Activated CD4-positive, alpha-beta memory T cell treated with anti-CD3 and anti-CD28 coated beads for 36 hours (primary cell): ENCODE results near the gene KAZALD1. TPM values are rescaled to one million over a fixed set of nuclear protein-coding genes. Genes with fewer than 3 reads are reported as not detected.

Experiments used
- CTCF ChIA-PET: fragments of 350-600 bp; sonication (Branson Sonifier 250); formaldehyde crosslinking; loops from one replicate; lab custom pipeline; 2021; ENCODE audit warnings: antibody characterized with exemption, inconsistent platforms; lab: Charles Lee
- POLR2A ChIA-PET: fragments of 350-600 bp; sonication (Branson Sonifier 250); formaldehyde crosslinking; loops from one replicate; lab custom pipeline; 2021; ENCODE audit warnings: antibody characterized with exemption; lab: Charles Lee
- DNase-seq: peaks from one replicate; pipeline ENCODE4 v3.0.0-alpha.2; 2020
- H3K27ac Mint-ChIP-seq: one replicate; pipeline ENCODE4 v1.8.0; 2021; ENCODE audit warnings: mixed read lengths
- H3K27me3 Mint-ChIP-seq: one replicate; pipeline ENCODE4 v1.8.0; 2021; ENCODE audit warnings: mixed read lengths
- H3K36me3 Mint-ChIP-seq: one replicate; pipeline ENCODE4 v1.8.0; 2021; ENCODE audit warnings: mixed read lengths
- H3K4me1 Mint-ChIP-seq: one replicate; pipeline ENCODE4 v1.8.0; 2021; ENCODE audit warnings: low read depth, mixed read lengths
- H3K4me3 Mint-ChIP-seq: one replicate; pipeline ENCODE4 v1.8.0; 2021; ENCODE audit warnings: mild to moderate bottlenecking, mixed read lengths
- H3K9me3 Mint-ChIP-seq: one replicate; pipeline ENCODE4 v1.8.0; 2021; ENCODE audit warnings: mixed read lengths
- intact Hi-C: fragments of 100-400 bp; cut with micrococcal nuclease; formaldehyde crosslinking; loops from one replicate; pipeline ENCODE4 v1.15.1; 2023
- total RNA-seq, 2 experiments: library from RNA; stranded (reverse); gene quantifications; one replicate each; pipeline ENCODE4 v1.2.3, GENCODE V29; 2021

KAZALD1 gene
- total RNA-seq, 2 experiments from 2014 or later: 0.58 to 1.3 TPM

DNA sequence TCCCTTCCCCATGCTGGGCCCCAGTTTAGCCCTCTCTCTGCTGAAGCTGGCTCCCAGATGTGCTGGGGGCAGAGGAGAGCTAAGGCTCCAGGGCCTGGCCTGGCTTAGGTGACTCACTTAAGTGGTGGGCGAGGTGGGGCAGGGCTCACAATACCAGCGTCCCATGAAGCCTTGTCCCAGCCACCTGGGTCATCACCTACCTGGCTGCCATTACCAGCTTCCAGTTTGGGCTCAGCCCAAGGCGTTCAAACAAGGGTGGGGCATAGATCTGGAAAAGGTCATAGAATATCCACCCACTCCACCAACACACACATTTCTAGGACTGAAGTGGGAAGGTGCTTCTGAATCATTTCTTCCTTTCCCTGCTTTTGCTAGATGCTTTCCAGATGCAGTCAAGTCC lies 8.3 kb downstream of the KAZALD1 start:
- H3K4me1 Mint-ChIP-seq: peaks cover 12% of the 10 kb centered on the region
- H3K9me3 Mint-ChIP-seq: no peaks in the 10 kb centered on the region
- intact Hi-C loops: no loop called here
- H3K4me3 Mint-ChIP-seq: no peak overlapping the region
- no peak overlapping the region for H3K27ac Mint-ChIP-seq
- no peaks in the 10 kb centered on the region for H3K36me3 Mint-ChIP-seq
- ChIA-PET POLR2A (no interaction called here), CTCF (interaction anchor here (1.1 to 16.0 kb wide), 5 partner anchors 11 to 71 kb away, joined by 3 to 559 read pairs (median 44); partner anchors contain the start of genes PDZD7 and SFXN3)
- no peak for DNase-seq
- peaks cover 38% of the 10 kb centered on the region for H3K27me3 Mint-ChIP-seq

DNA sequence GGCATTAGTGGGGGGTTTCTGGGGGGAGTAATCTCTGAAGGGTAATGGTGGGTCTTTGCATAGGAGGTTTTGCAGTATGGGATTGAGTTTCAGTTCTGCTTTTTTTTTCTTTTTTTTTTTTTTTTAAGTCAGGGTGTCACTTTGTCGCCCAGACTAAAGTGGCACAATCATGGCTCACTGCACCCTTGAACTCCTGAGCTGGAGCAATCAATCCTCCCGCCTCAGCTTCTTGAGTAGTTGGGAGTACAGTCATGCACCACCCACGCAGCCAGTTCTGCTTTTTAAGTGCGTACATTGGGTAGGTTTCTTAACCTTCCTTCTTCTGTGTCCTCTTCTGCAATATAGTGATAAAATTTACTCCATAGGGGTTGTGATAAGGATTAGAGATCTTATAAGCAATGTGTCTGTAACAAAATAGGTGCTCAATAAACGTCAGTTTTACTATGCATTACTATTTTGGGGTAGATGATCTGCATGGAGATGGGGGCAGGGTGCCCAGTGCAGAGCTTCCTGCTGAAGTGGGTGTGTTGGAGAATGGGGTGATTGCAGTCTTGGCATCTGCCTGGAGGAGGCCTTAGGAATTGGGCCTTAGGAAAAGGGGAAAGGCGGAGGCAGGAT lies 9.6 kb downstream of the KAZALD1 start:
- POLR2A ChIA-PET: no interaction called here
- H3K27ac Mint-ChIP-seq: no peak overlapping the region

DNA sequence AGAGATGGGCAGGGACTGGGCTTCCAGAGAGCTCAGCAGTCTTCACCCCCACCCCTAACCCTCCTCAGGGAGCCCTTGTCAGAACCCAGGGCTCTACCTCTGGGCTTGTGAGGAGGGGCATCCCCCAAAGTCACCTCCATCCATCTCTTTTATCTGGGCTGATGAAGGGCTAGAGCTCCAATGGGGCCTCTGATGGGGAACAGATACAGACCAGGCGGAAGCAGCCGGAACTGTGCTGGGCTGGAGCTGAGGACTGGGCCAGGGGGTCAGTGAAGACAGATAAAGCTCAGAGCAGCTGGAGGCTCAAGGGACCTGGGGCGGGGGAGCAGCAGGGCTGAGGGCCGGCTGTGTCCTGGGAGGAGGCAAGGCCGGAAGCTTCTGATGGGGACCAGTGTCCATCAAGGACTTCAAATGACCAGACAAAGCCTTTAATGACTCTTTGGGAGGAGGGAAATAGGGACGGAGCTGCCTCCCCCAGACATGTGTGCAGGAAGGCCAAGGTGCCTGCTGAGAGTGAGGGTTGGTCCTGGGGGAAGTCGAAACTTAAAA lies 10.2 kb downstream of the KAZALD1 start:
- CTCF ChIA-PET: interaction anchor here (1.1 to 16.0 kb wide), 8 partner anchors 9 to 82 kb away, joined by 3 to 559 read pairs (median 4); partner anchors contain the start of genes PDZD7 and SFXN3
- H3K27ac Mint-ChIP-seq: no peak overlapping the region
- H3K27me3 Mint-ChIP-seq: peaks cover 42% of the 10 kb centered on the region
- POLR2A ChIA-PET: no interaction called here
- no peak for DNase-seq
- no peaks in the 10 kb centered on the region for H3K9me3 Mint-ChIP-seq
- no peaks in the 10 kb centered on the region for H3K36me3 Mint-ChIP-seq
- H3K4me1 Mint-ChIP-seq: peaks cover 6% of the 10 kb centered on the region
- no peak overlapping the region for H3K4me3 Mint-ChIP-seq
- intact Hi-C loops: no loop called here

More for the DNA sequence above, 9.6 kb downstream of the KAZALD1 start:
- Mint-ChIP-seq H3K4me3 (no peak overlapping the region), H3K36me3 (no peaks in the 10 kb centered on the region), H3K27me3 (peaks cover 41% of the 10 kb centered on the region), H3K9me3 (no peaks in the 10 kb centered on the region), H3K4me1 (peaks cover 9% of the 10 kb centered on the region)
- peak; percentile 45 for DNase-seq
- intact Hi-C loops: no loop called here
- CTCF ChIA-PET: interaction anchor here (1.1 to 16.0 kb wide), 8 partner anchors 8 to 81 kb away, joined by 3 to 559 read pairs (median 4); partner anchors contain the start of genes PDZD7 and SFXN3

DNA sequence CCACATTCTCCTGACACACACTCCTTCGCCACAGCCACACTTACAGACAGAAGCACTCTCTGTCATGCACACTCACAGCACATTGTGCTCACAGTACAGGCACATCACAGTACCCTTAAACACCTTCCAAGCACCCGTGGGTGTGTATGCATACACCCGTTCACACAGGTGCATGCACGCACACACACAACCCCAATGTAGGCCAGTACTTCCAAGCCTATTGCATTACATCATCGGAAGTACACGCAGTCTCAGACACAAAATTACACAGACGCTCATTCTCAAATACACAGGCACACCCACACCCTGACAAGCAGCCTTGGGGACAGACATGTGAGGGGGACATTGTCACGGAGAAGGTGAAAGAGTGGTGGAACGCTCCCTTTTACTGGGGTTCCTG lies 11.1 kb downstream of the KAZALD1 start:
- Mint-ChIP-seq H3K36me3 (no peaks in the 10 kb centered on the region), H3K27ac (no peak overlapping the region), H3K9me3 (no peaks in the 10 kb centered on the region), H3K4me1 (peaks cover 6% of the 10 kb centered on the region), H3K4me3 (no peak overlapping the region), H3K27me3 (peaks cover 35% of the 10 kb centered on the region)
- ChIA-PET POLR2A (no interaction called here), CTCF (interaction anchor here (1.4 kb wide), 1 partner anchor 31 kb away, joined by 4 read pairs; no protein-coding TSS in a partner anchor)
- intact Hi-C loops: no loop called here
- no peak for DNase-seq

DNA sequence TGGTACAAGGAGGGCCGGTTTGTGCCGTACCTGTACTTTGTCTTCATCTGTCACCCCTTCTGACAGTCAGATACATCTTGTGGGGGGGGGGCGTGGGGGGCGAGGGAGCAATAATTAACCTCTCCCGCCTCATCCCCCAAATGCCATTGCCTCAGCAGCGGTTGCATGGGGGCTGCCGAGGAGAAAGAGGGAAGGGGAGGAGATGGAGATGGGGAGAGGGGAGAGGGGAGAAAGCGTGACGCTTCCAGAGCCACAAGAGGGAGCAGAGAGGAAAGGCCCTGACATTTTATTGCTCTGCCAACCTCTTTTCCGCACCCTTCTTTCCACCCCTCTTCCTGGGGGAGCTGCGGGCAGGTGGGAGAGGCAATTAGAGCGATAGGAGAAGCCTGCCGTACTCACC lies 11.8 kb downstream of the KAZALD1 start:
- CTCF ChIA-PET: interaction anchor here (0.7 to 2.9 kb wide), 5 partner anchors 10 to 68 kb away, joined by 3 to 12 read pairs (median 4); no protein-coding TSS in a partner anchor
- no peak overlapping the region for H3K27ac Mint-ChIP-seq
- peaks cover 6% of the 10 kb centered on the region for H3K4me1 Mint-ChIP-seq

DNA sequence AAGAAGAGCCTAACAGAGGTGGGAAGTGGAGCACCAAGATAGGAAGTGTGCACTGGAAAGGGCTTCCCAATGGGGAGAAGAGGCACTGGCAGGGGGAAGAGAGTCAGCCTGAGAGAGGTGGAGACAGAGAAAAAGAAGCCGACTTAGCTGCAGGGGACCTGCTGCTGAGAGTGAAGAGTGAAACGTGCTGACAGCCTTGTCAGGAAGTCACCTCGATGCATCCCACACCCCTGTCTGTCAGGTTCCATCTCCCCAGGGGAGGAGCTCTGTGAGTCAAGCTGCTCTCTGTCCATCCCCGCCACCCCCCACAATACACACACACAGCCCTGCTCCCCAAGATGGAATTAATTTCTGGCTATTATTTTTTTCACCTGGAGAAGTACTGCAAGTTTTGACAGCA lies 14.0 kb downstream of the KAZALD1 start:
- intact Hi-C loops: no loop called here
- peaks cover 6% of the 10 kb centered on the region for H3K4me1 Mint-ChIP-seq
- peaks cover 47% of the 10 kb centered on the region for H3K27me3 Mint-ChIP-seq
- POLR2A ChIA-PET: no interaction called here
- H3K9me3 Mint-ChIP-seq: no peaks in the 10 kb centered on the region
- CTCF ChIA-PET: interaction anchor here (1.0 to 2.9 kb wide), 7 partner anchors 15 to 66 kb away, joined by 3 to 12 read pairs (median 5); no protein-coding TSS in a partner anchor
- no peak for DNase-seq
- no peak overlapping the region for H3K4me3 Mint-ChIP-seq
- H3K27ac Mint-ChIP-seq: no peak overlapping the region
- no peaks in the 10 kb centered on the region for H3K36me3 Mint-ChIP-seq

More for the DNA sequence above, 11.8 kb downstream of the KAZALD1 start:
- DNase-seq: no peak
- H3K36me3 Mint-ChIP-seq: no peaks in the 10 kb centered on the region
- POLR2A ChIA-PET: no interaction called here
- intact Hi-C loops: no loop called here
- H3K4me3 Mint-ChIP-seq: no peak overlapping the region
- H3K9me3 Mint-ChIP-seq: no peaks in the 10 kb centered on the region
- peaks cover 40% of the 10 kb centered on the region for H3K27me3 Mint-ChIP-seq

DNA sequence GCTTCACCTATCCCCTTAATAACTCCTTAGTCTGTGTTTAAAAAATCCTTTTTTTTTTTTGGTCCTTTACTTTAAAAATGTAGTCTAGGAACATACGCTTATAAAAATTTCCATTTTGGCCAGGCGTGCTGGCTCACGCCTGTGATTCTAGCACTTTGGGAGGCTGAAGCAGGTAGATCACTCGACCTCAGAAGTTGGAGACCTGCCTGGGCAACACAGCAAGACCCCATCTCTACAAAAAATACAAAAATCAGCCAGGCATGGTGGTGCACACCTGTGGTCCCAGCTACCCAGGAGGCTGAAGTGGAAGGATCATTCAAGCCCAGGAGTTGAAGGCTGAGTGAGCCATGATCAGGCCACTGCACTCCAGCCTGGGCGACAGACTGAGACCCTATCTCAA lies 14.8 kb downstream of the KAZALD1 start:
- H3K27me3 Mint-ChIP-seq: peaks cover 53% of the 10 kb centered on the region
- intact Hi-C loops: no loop called here
- ChIA-PET CTCF (interaction anchor here (1.0 to 1.2 kb wide), 4 partner anchors 16 to 35 kb away, joined by 3 to 5 read pairs (median 4); no protein-coding TSS in a partner anchor), POLR2A (no interaction called here)
- H3K9me3 Mint-ChIP-seq: no peaks in the 10 kb centered on the region
- H3K4me3 Mint-ChIP-seq: no peak overlapping the region
- H3K4me1 Mint-ChIP-seq: peaks cover 3% of the 10 kb centered on the region
- H3K27ac Mint-ChIP-seq: no peak overlapping the region
- no peaks in the 10 kb centered on the region for H3K36me3 Mint-ChIP-seq
- no peak for DNase-seq

DNA sequence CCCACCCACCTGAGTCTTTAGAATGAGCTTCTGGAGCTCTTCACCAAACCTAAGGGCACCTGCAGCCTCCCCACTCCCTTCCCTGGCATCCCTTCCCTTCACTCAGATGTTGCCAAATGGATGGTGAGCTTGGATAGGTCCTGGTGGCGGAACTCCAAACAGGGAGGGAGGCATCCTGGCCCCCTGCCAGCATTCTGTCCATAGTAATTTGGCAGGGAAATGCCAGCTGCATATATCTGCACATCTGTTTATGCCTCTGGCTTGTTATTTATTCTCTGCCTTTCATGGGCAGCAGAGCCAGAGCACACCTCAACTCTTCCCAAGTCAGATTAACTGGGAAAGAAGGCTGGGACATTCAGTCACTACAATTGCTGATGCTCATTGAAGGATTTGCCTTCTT lies 18.1 kb downstream of the KAZALD1 start:
- no peak for DNase-seq
- Mint-ChIP-seq H3K4me3 (no peak overlapping the region), H3K4me1 (peaks cover 2% of the 10 kb centered on the region), H3K27ac (no peak overlapping the region), H3K27me3 (peaks cover 48% of the 10 kb centered on the region), H3K36me3 (no peaks in the 10 kb centered on the region), H3K9me3 (no peaks in the 10 kb centered on the region)
- ChIA-PET POLR2A (no interaction called here), CTCF (interaction anchor here (0.7 to 1.6 kb wide), 5 partner anchors 17 to 82 kb away, joined by 3 to 7 read pairs (median 3); no protein-coding TSS in a partner anchor)
- intact Hi-C loops: no loop called here

DNA sequence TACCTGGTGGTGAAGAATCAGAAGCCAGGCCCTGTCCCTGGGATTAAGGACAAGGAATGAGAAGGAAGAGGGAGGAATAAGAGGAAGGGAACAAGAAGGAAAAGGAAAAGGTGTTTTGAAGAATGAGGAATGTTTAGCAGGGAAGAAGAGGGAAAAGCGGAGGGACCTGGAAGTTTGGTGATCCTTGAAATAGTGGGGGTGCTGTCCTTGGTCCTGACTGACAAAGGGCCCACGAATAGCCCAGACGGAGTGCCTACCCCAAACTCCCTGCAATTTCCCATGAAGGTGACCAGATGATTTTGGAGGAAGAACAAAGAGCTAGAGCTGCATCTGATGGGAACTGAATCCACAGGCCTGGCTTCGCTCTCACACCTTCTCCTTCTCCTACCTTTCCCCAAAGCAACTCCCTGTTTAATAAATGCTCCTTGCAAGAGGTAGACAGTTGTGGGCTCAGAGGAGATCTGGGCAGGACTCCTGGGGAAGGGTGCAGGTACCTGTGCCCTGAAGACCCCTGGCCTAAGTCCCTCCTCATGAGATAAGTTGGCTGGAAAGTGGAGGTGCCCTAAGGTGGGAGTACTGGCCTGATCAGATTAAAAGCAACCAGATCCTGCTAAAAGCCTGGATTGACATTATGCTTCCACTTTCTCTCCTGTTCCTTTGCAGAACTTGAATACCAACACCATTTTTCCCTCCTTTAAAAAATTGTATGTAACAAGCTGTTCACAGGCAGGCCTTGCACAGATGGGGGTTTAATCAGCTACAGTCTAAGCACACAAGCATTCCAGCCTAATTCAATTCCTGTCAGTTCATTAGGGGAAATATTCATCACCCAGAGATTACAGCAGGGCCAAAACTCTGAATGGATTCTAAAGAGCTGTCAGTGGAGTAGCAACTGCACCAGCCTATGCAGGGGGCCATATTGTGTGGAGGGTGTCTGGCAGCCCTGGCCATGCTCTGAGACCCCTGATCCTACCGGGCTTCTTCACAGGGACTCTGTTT lies 19.4 kb downstream of the KAZALD1 start:
- H3K9me3 Mint-ChIP-seq: no peaks in the 10 kb centered on the region
- H3K27me3 Mint-ChIP-seq: peaks cover 44% of the 10 kb centered on the region
- H3K36me3 Mint-ChIP-seq: no peaks in the 10 kb centered on the region
- DNase-seq: no peak
- no peak overlapping the region for H3K4me3 Mint-ChIP-seq
- intact Hi-C loops: no loop called here
- CTCF ChIA-PET: interaction anchor here (1.1 to 1.2 kb wide), 2 partner anchors 19 to 61 kb away, joined by 3 to 4 read pairs; no protein-coding TSS in a partner anchor
- no peak overlapping the region for H3K27ac Mint-ChIP-seq
- POLR2A ChIA-PET: no interaction called here
- H3K4me1 Mint-ChIP-seq: no peaks in the 10 kb centered on the region

DNA sequence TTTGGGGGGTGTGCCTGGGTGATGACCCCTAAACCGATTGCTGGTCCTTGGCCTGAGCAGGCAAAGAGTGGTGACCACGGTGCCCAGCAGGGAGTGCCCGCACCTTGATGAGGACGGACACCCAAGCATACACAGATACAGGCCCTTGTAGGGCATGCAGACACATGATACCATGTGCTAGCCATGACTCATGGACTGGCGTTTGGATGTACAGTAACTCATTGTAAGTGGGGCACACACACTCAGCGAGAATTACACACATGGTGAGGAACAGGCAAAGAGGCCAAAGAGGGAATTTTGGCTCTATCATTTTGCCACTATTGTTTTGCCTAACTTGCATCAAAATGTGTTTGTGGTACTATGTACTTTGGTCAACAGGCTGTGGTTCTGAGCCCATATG lies 24.1 kb downstream of the KAZALD1 start:
- H3K4me1 Mint-ChIP-seq: no peaks in the 10 kb centered on the region
- H3K4me3 Mint-ChIP-seq: no peak overlapping the region
- no peaks in the 10 kb centered on the region for H3K9me3 Mint-ChIP-seq
- CTCF ChIA-PET: interaction anchor here (0.6 to 5.6 kb wide), 3 partner anchors 11 to 590 kb away, joined by 3 to 36 read pairs (median 6); no protein-coding TSS in a partner anchor
- H3K36me3 Mint-ChIP-seq: no peaks in the 10 kb centered on the region
- no peak for DNase-seq
- POLR2A ChIA-PET: no interaction called here
- H3K27me3 Mint-ChIP-seq: peaks cover 53% of the 10 kb centered on the region
- no peak overlapping the region for H3K27ac Mint-ChIP-seq
- intact Hi-C loops: no loop called here

DNA sequence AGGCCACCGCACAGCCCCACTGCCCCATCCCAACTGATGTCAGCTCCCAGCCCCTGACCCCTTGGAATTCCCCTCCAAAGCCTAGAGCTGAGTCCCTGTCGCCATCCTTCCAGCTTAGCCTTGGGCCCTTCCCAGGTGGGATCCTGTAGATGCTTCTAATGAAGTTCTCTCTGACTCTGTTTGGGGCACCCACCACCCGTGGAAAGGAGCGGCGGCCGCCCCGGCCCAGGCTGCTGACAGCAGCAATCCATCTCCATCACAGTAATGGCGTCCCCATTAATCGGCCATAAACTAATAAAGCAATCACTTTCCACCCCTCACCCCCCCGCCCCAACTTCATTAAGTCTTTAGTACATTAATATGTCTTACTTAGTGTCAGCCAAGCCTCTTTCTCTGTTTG lies 25.6 kb downstream of the KAZALD1 start:
- Mint-ChIP-seq H3K27ac (no peak overlapping the region), H3K4me1 (no peaks in the 10 kb centered on the region), H3K4me3 (no peak overlapping the region), H3K9me3 (no peaks in the 10 kb centered on the region), H3K36me3 (no peaks in the 10 kb centered on the region), H3K27me3 (peaks cover 49% of the 10 kb centered on the region)
- POLR2A ChIA-PET: no interaction called here
- DNase-seq: no peak
- CTCF ChIA-PET: interaction anchor here (0.9 to 16.7 kb wide), 3 partner anchors 9 to 56 kb away, joined by 5 to 668 read pairs (median 36); no protein-coding TSS in a partner anchor
- intact Hi-C loops: no loop called here
